Stimulated activated CD8-positive, alpha-beta memory T cell treated with anti-CD3 and anti-CD28 coated beads, Interleukin-15, amount 100 ng/mL, for 4 hours (primary cell): ENCODE data around the gene ID2.

Experiments used
- DNase-seq, 2 donors: peaks; one replicate each; pipeline ENCODE4 v3.0.0-alpha.2; 2020; ENCODE audit warnings: low read depth in 2 of 2

Gene ID2

DNA sequence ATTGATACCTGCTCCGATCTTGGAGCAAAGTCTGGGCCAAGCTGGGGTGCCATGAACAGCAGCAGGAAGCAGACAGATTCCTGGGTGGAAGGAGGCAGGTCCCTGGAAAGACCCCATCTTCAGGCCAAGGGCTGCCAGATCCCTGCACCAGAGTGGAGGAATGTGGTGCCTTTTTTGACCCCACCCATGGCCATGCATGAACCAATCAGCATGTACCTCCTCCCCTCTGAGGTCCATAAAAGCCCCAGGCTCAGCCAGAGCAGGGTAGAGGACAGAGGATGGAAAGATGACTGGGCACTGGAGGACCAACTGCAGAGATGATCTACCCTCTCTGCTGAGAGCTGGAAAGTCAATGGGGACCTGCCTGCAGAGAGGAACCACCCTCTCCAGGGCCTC is 34.4 kb upstream of the ID2 start:
- DNase-seq: no peak

GRCh38 chr2:8648441-8649213 is 33.2 kb upstream of the ID2 start:
- DNase-seq: no peak

- no peak for DNase-seq
These were observed 32.1 kb upstream of the ID2 start for GRCh38 chr2:8649718-8650117.

- no peak for DNase-seq
These were observed 31.6 kb upstream of the ID2 start for GRCh38 chr2:8650256-8650655.

DNA sequence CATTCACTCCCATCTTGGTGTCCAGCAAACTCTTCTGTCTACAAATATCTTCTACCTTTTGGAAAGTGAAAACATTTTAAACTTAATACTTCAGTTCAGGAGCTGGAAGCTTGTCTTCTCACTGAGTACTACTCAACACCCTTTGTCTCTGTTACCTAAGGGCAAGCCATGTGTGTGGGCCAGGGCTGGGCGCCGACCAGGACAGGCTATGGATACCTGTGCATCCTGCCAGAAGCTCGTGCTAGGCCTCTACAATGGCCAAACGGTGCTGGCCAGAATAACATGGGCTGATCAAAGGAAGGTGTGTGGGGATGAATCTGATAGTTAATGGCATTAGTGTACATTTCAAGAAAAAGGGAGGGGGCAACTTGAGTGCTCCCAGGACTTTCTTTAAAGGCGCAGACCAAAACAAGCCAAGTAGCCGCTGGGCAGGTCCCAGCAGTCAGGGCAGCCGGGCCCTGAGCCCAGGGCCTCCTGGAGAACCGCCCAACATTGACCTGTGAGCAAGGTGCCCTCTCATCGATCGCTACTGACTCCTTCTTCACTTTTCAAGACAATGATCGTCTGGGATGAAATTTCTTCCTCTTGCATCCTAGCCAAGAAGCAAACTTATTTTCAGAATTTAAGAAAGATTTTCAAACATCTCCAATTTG is 29.0 kb upstream of the ID2 start:
- DNase-seq: no peak

- no peak for DNase-seq
These were observed 28.4 kb upstream of the ID2 start for GRCh38 chr2:8653485-8653884.

- no peak for DNase-seq
These were observed 27.8 kb upstream of the ID2 start for GRCh38 chr2:8654041-8654440.

DNA sequence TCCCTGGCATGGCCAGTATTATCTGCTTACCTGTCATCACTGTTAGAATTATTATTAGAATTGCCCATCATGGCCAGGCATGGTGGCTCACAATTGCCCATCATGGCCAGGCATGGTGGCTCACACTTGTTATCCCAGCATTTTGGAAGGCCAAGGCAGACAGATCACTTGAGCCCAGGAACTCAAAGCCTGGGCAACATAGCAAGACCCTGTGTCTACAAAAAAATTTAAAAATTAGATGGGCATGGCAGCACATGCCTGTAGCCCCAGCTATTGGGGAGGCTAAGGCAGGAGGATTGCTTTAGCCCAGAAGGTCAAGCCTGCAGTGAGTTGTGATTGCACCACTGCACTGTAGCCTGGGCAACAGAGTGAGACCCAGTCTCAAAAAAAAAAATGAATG is 27.4 kb upstream of the ID2 start:
- DNase-seq: no peak

DNA sequence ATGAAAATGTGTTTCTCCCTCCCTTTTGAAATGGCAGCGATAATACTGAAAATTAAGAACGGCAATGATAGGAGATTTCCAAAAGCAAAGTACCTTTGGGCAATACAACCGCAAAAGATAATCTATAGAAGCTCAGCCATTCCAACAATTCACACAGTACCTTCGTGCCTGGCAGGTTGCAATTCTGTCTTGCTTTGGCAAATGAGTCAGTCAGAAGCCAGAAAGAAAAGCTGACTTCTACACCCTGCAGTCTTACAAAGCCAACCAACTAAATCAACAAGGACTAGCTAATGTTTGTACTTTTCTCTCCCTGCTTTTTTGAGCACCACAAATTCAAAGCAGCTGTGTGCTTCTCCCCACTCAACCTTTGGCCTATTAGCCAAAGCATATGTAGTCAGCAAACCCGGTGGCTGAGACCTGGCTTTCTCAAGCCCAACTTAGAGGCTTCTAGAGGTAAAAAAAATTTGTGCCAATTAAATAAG is 25.7 kb upstream of the ID2 start:
- DNase-seq: no peak

DNA sequence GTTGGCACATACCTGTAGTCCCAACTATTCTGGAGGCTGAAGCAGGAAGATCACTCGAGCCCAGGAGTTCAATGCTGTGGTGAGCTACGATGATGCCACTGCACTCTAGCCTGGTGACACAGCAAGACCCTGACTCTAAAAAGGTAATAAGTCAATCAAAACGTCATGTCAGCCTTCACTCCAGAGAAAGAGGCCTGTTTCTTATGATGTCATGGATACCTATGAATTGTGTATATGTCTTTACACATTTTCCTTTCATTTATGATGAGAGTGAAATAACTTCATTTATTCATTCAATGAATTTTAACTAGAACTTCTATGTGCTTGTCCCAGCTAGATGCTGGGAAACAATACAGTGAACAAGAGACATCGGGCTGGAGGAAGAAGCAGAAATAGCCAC is 25.0 kb upstream of the ID2 start:
- DNase-seq: no peak

DNA sequence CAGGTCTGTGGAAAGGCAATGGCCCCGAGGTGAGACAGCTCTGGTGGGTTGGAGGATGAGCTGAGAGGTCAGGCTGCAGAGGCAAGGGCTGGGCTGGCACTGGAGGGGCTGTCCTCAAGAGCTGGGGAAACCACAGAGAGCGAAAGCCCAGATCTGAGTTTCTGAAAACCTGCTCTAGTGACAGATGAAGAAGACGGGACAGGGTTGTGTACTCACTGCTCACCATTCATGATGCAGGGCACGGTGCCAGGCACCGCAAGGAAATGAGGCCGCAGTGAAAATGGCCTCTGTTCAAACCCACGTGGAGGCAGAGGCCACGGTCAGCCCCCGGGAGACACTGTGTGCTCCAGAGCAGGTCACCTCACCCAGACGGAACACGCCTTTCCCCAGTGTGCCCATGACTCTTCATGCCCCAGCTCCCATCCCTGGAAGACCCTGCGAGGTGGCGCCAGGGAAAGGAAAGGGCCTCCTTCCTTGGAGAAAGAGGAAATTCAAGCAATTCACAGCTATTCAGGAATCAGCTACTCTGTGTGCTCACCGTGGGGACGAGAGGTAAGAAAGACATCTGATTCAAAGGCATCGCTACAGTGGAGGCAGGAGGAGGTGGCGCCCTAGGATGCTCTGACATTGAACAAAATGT is 24.3 kb upstream of the ID2 start:
- DNase-seq: no peak

DNA sequence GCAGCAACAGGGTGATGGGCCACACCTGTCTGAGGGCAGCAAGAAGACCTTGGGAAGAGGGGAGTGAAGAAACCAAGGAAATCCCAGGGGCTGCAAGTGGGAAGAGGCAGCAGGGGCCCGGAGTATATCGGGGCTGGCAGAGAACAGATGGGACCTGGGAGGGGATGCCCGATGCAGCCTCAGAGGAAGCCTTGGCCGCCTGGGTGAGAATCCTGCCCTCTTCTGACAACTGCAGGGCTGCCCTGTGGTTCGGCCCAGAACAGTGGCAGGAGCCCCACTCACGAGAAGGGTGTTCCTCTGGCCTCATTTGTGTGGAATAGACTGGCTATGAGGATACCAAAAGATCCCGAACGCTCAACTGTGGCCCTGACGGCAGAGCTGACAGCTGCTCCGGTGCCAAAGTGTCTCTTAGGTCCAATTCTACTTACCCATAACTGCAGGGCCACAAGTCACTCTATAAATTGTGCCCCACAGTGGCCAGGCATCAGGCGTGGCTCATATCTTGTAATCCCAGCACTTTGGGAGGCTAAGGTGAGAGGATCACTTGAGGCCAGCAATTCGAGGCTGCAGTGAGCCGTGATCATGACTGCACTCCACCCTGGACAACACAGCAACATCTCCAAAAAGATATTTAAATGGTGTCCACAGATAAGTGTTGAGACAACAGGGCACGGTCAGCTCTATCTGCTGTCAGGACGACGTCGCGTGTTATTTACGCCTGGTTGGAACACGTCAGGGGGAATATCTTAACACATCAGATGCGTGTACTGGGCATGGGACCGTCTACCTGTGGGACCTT is 23.6 kb upstream of the ID2 start:
- DNase-seq: no peak

DNA sequence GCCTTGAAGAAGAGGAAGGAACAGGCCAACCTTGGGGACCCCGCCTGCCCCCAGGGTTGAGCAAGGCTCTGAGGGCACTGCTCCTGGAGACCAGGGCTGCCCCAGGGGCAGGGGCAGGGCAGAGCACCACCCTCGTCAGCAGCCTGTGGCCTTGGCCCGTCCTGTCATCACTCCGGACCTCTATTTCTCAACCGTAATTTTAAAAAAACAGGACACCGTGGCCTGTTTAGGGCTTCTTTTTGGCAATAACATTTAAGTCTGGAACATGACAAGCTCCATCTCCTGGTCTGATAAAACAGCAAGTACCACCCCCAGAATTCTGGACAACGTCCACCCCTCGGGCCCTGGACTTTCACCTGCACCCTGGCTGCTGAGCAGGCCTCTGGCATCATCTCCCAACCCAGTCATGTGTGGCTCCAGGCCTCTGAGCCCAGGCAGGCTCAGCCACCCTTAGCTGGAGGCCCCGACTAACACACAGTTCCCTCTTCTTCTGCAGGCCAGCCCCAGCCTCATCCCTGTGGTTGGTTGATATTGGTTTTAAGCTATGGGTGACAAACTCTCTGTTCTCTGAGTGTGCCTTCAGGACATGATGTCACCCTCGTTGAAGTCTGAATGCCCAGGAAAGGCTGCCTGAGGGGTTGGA is 22.6 kb upstream of the ID2 start:
- DNase-seq: no peak

- no peak for DNase-seq
These were observed 21.9 kb upstream of the ID2 start for GRCh38 chr2:8659735-8660492.

- DNase-seq: no peak
These were observed 20.6 kb upstream of the ID2 start for GRCh38 chr2:8661235-8661634.

- no peak for DNase-seq
These were observed 20.1 kb upstream of the ID2 start for GRCh38 chr2:8661736-8662135.

GRCh38 chr2:8662239-8662879 is 19.5 kb upstream of the ID2 start:
- no peak for DNase-seq

GRCh38 chr2:8663997-8664396 is 17.9 kb upstream of the ID2 start:
- no peak for DNase-seq

DNA sequence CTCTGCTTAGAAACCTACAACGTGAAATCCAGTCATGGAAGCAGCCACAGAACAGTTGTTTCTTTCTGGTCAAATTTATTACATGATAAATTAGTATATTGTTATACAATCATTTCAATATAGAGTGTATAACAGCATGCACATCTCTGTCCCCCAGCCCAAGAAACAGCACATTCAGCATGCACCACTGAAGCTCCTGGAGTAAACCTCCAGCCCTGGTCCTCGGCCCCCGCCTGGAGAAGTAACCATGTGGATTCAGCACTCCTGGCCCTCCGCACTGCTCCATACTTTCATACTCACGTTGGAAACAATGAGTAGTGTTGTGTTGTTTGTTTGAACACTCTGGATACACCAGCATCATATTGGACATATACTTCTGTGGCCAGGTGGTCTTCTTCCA is 15.3 kb upstream of the ID2 start:
- DNase-seq: no peak

DNA sequence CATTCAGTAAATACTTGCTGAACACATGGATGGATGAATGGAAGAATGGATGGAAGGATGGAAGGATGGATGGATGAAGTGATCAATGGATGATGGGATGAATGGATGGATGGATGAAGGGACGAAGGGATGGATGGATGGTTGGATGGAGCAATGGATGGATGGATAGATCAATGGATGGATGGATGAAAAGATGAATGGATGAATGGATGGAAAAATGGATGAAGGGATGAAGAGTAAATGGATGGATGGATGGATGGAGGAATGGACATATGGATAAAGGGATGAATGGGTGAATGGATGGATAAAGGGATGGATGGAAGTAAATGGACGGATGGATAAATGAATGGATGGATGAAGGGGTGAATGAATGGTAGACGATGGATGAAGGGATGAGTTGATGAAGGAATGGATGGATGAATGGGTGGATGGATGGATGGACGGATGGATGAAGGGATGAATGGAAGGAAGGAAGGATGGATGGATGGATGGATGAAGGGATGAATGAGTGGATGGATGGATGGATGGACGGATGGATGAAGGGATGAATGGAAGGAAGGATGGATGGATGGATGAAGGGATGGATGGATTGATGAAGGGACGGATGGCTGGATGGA is 13.9 kb upstream of the ID2 start:
- DNase-seq: no peak
